IMR-90 (cell line): Measurements from ENCODE around the gene COL13A1. TPM values are rescaled to one million over a fixed set of nuclear protein-coding genes. Genes with fewer than 3 reads are reported as not detected.

Experiments used
- ATAC-seq: fragments of 200-7000 bp; cut with Tn5 transposase; 2 replicates; pipeline ENCODE4 v1.9.1; 2020; ENCODE audit warnings: low read depth, mild to moderate bottlenecking, moderate library complexity
- BruUV-seq: library from RNA; stranded (reverse); fragments of 400-500 nt; replicated peaks from 2 replicates; lab custom pipeline; 2021; lab: Mats Ljungman, UMichigan
- CTCF ChIA-PET: fragments of 300-600 bp; formaldehyde crosslinking; extraction: SDS; loops from one replicate; lab custom pipeline; 2021; ENCODE audit warnings: antibody characterized with exemption; lab: Yijun Ruan, JAX
- POLR2A ChIA-PET: fragments of 300-600 bp; sonication (Branson Sonifier 250); formaldehyde crosslinking; loops from one replicate; lab custom pipeline; 2022; ENCODE audit warnings: antibody characterized with exemption; ENCODE audit not compliant: unreplicated experiment; lab: Charles Lee
- DNase-seq: peaks from one replicate; pipeline ENCODE4 v3.0.0; 2013
- H2AFZ ChIP-seq: replicated peaks from 2 replicates; pipeline ENCODE3; 2013; ENCODE audit warnings: low read length, mild to moderate bottlenecking; ENCODE audit not compliant: poor library complexity
- H2AK5ac ChIP-seq: 2 replicates; pipeline ENCODE4 v1.6.1; 2013; ENCODE audit warnings: low read depth, low read length, inconsistent platforms
- H2AK9ac ChIP-seq: replicated peaks from 2 replicates; pipeline ENCODE3; 2013; ENCODE audit warnings: mild to moderate bottlenecking, low read depth, low read length, moderate library complexity; ENCODE audit not compliant: poor library complexity
- H2BK120ac ChIP-seq: 2 replicates; pipeline ENCODE4 v1.6.1; 2013; ENCODE audit warnings: low read depth, low read length, inconsistent platforms
- H2BK15ac ChIP-seq: 3 replicates; pipeline ENCODE4 v1.6.1; 2013; ENCODE audit warnings: low read depth, low read length, inconsistent platforms
- H2BK20ac ChIP-seq: 2 replicates; pipeline ENCODE4 v1.6.1; 2013; ENCODE audit warnings: low read depth, mild to moderate bottlenecking, inconsistent platforms, low read length, moderate library complexity
- H2BK5ac ChIP-seq: 2 replicates; pipeline ENCODE4 v1.6.1; 2013; ENCODE audit warnings: mild to moderate bottlenecking, low read depth, low read length, inconsistent platforms; ENCODE audit not compliant: poor library complexity, severe bottlenecking
- H3K14ac ChIP-seq: replicated peaks from 2 replicates; pipeline ENCODE4 v1.6.1; 2013; ENCODE audit warnings: low read depth, low read length, inconsistent platforms
- H3K18ac ChIP-seq: 2 replicates; pipeline ENCODE4 v1.6.1; 2013; ENCODE audit warnings: low read depth, low read length, control low read depth
- H3K23ac ChIP-seq: 2 replicates; pipeline ENCODE4 v1.6.1; 2013; ENCODE audit warnings: low read depth, low read length, inconsistent platforms
- H3K27ac ChIP-seq: 2 replicates; pipeline ENCODE4 v1.5.1; 2013; ENCODE audit warnings: mild to moderate bottlenecking, control low read depth, low read length; ENCODE audit not compliant: insufficient read depth
- H3K27me3 ChIP-seq: 2 replicates; pipeline ENCODE4 v1.6.1; 2013; ENCODE audit warnings: low read length; ENCODE audit not compliant: control insufficient read depth, insufficient read depth
- H3K36me3 ChIP-seq: 2 replicates; pipeline ENCODE4 v1.6.1; 2013; ENCODE audit warnings: low read length, mixed read lengths; ENCODE audit not compliant: control insufficient read depth, insufficient read depth
- H3K4ac ChIP-seq: 2 replicates; pipeline ENCODE4 v1.6.1; 2013; ENCODE audit warnings: low read depth, low read length, inconsistent platforms
- H3K4me1 ChIP-seq: 2 replicates; pipeline ENCODE4 v1.6.1; 2013; ENCODE audit warnings: low read length, mixed read lengths; ENCODE audit not compliant: control insufficient read depth, insufficient read depth
- H3K4me2 ChIP-seq: 2 replicates; pipeline ENCODE4 v1.6.1; 2013; ENCODE audit warnings: low read depth, mild to moderate bottlenecking, control low read depth, low read length, moderate library complexity
- H3K4me3 ChIP-seq: 2 replicates; pipeline ENCODE4 v1.5.1; 2013; ENCODE audit warnings: low read depth, mild to moderate bottlenecking, control low read depth, low read length, moderate library complexity; ENCODE audit not compliant: insufficient read depth
- H3K56ac ChIP-seq: 2 replicates; pipeline ENCODE4 v1.6.1; 2013; ENCODE audit warnings: low read length, inconsistent platforms; ENCODE audit not compliant: insufficient read depth; ENCODE audit errors: extremely low read depth
- H3K79me1 ChIP-seq, 2 experiments: 2 replicates each; pipeline ENCODE4 v1.6.1; 2013; ENCODE audit warnings: low read length in 2 of 2, inconsistent platforms in 1 of 2, low read depth in 1 of 2
- H3K9ac ChIP-seq: 2 replicates; pipeline ENCODE4 v1.6.1; 2013; ENCODE audit warnings: low read depth, low read length, control low read depth
- H3K9me1 ChIP-seq: 2 replicates; pipeline ENCODE4 v1.6.1; 2013; ENCODE audit warnings: low read length, inconsistent platforms; ENCODE audit not compliant: insufficient read depth
- H3K9me3 ChIP-seq: 2 replicates; pipeline ENCODE4 v1.6.1; 2013; ENCODE audit warnings: low read length; ENCODE audit not compliant: control insufficient read depth, insufficient read depth
- H4K20me1 ChIP-seq: 2 replicates; pipeline ENCODE4 v1.6.1; 2013; ENCODE audit warnings: low read length, inconsistent platforms; ENCODE audit not compliant: insufficient read depth
- H4K5ac ChIP-seq: 2 replicates; pipeline ENCODE4 v1.6.1; 2013; ENCODE audit warnings: mild to moderate bottlenecking, low read depth, low read length, control low read depth
- H4K8ac ChIP-seq, 2 experiments: 2 replicates each; pipeline ENCODE4 v1.6.1; 2013; ENCODE audit warnings: low read depth in 2 of 2, low read length in 2 of 2, control low read depth in 1 of 2, inconsistent platforms in 1 of 2
- H4K91ac ChIP-seq: 2 replicates; pipeline ENCODE4 v1.6.1; 2013; ENCODE audit warnings: low read depth, low read length, inconsistent platforms; ENCODE audit not compliant: insufficient read depth
- CEBPB ChIP-seq: IDR thresholded peaks from 2 replicates; pipeline ENCODE4 v1.6.1; 2012; ENCODE audit warnings: low read depth, low read length, improper control_type of control experiment
- CHD1 ChIP-seq: IDR thresholded peaks from 2 replicates; pipeline ENCODE4 v1.6.1; 2012; ENCODE audit warnings: low read depth, low read length, improper control_type of control experiment
- ELK1 ChIP-seq: fragments of 150-350 bp; IDR thresholded peaks from 2 replicates; pipeline ENCODE4 v1.6.1; 2016; ENCODE audit warnings: low read depth, mild to moderate bottlenecking, low read length, moderate library complexity, borderline replicate concordance
- FOS ChIP-seq: fragments of 150-350 bp; IDR thresholded peaks from 2 replicates; pipeline ENCODE4 v1.6.1; 2016; ENCODE audit warnings: low read depth, low read length
- MAFK ChIP-seq: IDR thresholded peaks from 2 replicates; pipeline ENCODE4 v1.6.1; 2012; ENCODE audit warnings: low read depth, low read length, improper control_type of control experiment
- NFE2L2 ChIP-seq: fragments of 150-350 bp; IDR thresholded peaks from 2 replicates; pipeline ENCODE4 v1.6.1; 2016; ENCODE audit warnings: low read depth, mild to moderate bottlenecking, low read length
- POLR2A ChIP-seq: IDR thresholded peaks from 2 replicates; pipeline ENCODE4 v1.6.1; 2012; ENCODE audit warnings: mild to moderate bottlenecking, low read depth, low read length
- RAD21 ChIP-seq: IDR thresholded peaks from 2 replicates; pipeline ENCODE4 v1.6.1; 2012; ENCODE audit warnings: low read length, improper control_type of control experiment
- RCOR1 ChIP-seq: IDR thresholded peaks from 2 replicates; pipeline ENCODE4 v1.6.1; 2012; ENCODE audit warnings: mild to moderate bottlenecking, low read length, improper control_type of control experiment; ENCODE audit not compliant: insufficient replicate concordance
- RFX5 ChIP-seq: IDR thresholded peaks from 2 replicates; pipeline ENCODE4 v1.8.0; 2012; ENCODE audit warnings: low read depth, mild to moderate bottlenecking, low read length, moderate library complexity
- USF2 ChIP-seq: fragments of 150-350 bp; IDR thresholded peaks from 2 replicates; pipeline ENCODE4 v1.6.1; 2017; ENCODE audit warnings: mild to moderate bottlenecking, antibody characterized with exemption, low read length, low read depth
- WGBS, 2 experiments: methylation state at CpG; one replicate each; pipeline versions ENCODE4 v1.1.5 to v1.1.7; 2013; ENCODE audit warnings: missing lambda C conversion rate in 2 of 2; ENCODE audit not compliant: insufficient read length in 1 of 2; ENCODE audit errors: extremely low coverage in 2 of 2; 5-methylcytosine and 5-hydroxymethylcytosine counted together
- dilution Hi-C: fragments of 300-500 bp; cut with HindIII; formaldehyde crosslinking; loops from one replicate; pipeline ENCODE4 v1.14.3; 2018; ENCODE audit warnings: low sequenced_read_pairs; ENCODE audit not compliant: unreplicated experiment
- in situ Hi-C: fragments of 300-500 bp; cut with MboI; formaldehyde crosslinking; loops from 3 replicates; pipeline ENCODE4 v1.14.3; 2019; ENCODE audit warnings: low sequenced_read_pairs, inconsistent platforms, mixed read lengths
- intact Hi-C: fragments of 100-400 bp; cut with micrococcal nuclease; formaldehyde crosslinking; loops from 2 replicates; pipeline ENCODE4 v1.10.0; 2022
- polyA plus RNA-seq, 3 experiments: library from polyadenylated mRNA; depleted of rRNA; stranded (reverse); fragments of >200 nt; gene quantifications; 2 replicates each; pipeline ENCODE4 v1.2.3, GENCODE V29; 2012; ENCODE audit warnings: low replicate concordance in 1 of 3
- total RNA-seq: library from RNA; depleted of rRNA; stranded (reverse); fragments of >200 nt; gene quantifications from 2 replicates; pipeline ENCODE4 v1.2.3, GENCODE V29; 2012

COL13A1 gene
- total and polyA plus RNA-seq, 2 of the 4 experiments (the other 2 are of a cell fraction): 12.2 to 31.3 TPM

DNA sequence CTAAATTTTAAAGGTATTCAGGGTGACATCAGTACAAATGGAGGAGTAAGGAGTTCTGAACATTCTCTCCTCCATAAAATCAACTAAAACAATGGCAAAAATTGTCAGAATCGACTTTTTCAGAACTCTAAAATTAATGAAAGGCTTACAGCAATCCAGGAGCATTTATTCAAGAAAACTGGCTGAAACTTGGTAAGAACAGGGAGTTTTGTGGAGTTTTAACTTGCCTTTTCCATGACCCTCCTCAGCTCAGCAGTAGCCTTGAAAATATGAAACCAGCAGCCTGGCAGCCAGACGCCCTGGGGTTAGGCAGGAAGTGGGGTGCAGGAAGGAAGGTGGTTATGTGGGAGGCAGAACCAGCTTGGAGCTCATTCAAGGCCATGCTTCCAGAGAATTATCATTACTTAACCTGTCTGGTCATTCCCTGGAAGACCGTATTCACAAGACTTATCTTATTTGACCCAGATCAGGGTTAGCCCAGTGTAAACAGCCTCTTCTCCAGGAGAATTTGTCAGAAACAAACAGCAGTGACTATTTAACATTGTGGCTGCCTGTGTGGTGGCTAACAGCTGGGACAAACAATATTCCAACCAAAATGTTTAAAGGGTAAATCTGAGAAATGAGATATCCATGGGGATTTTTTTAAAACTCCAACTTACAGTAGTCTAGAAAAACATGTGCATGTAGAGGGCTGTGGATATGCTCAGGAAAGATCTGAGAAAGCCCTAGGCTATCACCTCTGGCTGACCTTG lies 175.3 kb downstream of the COL13A1 start:
- H3K27me3 ChIP-seq: peaks cover 11% of the 10 kb centered on the region

More for the DNA sequence above, 175.3 kb downstream of the COL13A1 start:
- POLR2A ChIA-PET: no interaction called here
- no peak overlapping the region for H2BK120ac ChIP-seq
- H3K9me1 ChIP-seq: peaks cover 4% of the 10 kb centered on the region
- no CpG with 5 or more reads among the region's 3 CpGs for WGBS, 2 experiments
- no peak overlapping the region for H4K5ac ChIP-seq
- H3K36me3 ChIP-seq: no peaks in the 10 kb centered on the region
- peaks cover 19% of the 10 kb centered on the region for H3K9me3 ChIP-seq
- CTCF ChIA-PET: no interaction called here
- no peak overlapping the region for H3K4me2 ChIP-seq
- no peak overlapping the region for H2BK15ac ChIP-seq
- H4K20me1 ChIP-seq: peaks cover 6% of the 10 kb centered on the region; the same call in 1 of the 2 replicates
- no peak overlapping the region for H3K4me3 ChIP-seq
- no peak overlapping the region for H2AK9ac ChIP-seq
- H2BK5ac ChIP-seq: no peak overlapping the region
- peaks cover 5% of the 10 kb centered on the region for H3K4me1 ChIP-seq
- H3K14ac ChIP-seq: no peak overlapping the region
- ATAC-seq: no peak
- no peak for DNase-seq
- H2BK20ac ChIP-seq: no peak overlapping the region
- no peak overlapping the region for H3K27ac ChIP-seq
- no peak overlapping the region for H3K23ac ChIP-seq
- no TSS peak for BruUV-seq
- H2AK5ac ChIP-seq: no peak overlapping the region
- intact Hi-C loops: loop anchor here (10.0 kb wide), 1 partner anchor 168 kb away; the partner anchor contains the start of gene TYSND1
- in situ Hi-C loops: no loop called here
- no peak overlapping the region for H3K56ac ChIP-seq
- no peak overlapping the region for H3K9ac ChIP-seq
- no peak overlapping the region for H4K91ac ChIP-seq
- no peak overlapping the region for H4K8ac ChIP-seq
- no peak overlapping the region for H3K4ac ChIP-seq
- no peak overlapping the region for H2AFZ ChIP-seq
- TF ChIP-seq USF2 (no peak), ELK1 (no peak), CEBPB (no peak), FOS (no peak), NFE2L2 (no peak), RFX5 (no peak), CHD1 (no peak), MAFK (no peak), RCOR1 (no peak), POLR2A (no peak), RAD21 (no peak)
- H3K18ac ChIP-seq: no peak overlapping the region
- dilution Hi-C loops: no loop called here
- H3K79me1 ChIP-seq: no peaks in the 10 kb centered on the region
